GM12872 (cell line): Measurements from ENCODE around the gene DAB1.

ENCODE experiments used
- CTCF ChIP-seq: IDR thresholded peaks from 3 replicates; pipeline ENCODE4 v1.5.1; 2011; ENCODE audit warnings: low read depth, mild to moderate bottlenecking, low read length, moderate library complexity; ENCODE audit not compliant: insufficient read depth

DAB1 gene

GRCh38 chr1:57378534-57378933, 45.3 kb downstream of the DAB1 start:
- no peak for TF ChIP-seq CTCF

DNA sequence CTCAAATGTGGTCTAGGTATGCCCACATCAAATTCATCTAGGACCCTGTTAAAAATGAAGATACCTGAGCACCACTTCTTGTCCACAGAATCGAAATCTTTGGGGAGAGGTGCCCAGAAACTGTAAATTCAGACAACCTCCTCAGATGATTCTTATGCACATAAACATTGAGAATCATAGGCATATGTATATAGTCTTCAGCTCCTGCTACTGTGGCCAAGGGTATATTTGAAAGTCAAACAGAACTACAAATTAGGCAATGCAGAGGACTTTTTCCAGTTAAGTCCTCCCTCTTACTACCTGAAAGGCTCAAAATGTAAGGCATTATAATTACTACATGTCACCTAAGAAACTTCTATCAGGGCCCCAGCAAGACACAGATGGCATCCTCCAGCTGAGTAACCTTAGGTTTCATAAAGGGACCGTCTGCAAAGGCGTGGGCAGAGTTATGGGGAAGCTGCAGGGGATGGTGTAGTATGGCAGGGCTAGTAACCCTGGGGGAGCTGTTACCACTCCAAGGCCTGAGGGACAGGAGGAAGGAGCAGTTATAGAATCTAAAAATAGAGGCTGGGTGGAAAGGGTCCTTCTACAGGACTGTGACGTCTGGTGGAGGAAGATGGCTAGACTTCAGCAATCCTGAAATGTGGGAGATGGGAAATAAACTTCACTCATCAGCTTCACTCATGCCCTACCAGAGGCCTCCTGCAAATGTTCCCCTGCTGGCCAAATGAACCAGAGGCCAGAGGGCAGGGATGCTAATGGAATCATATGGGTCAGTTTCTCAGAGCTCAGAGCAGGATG, 46.3 kb downstream of the DAB1 start:
- TF ChIP-seq CTCF: no peak

DNA sequence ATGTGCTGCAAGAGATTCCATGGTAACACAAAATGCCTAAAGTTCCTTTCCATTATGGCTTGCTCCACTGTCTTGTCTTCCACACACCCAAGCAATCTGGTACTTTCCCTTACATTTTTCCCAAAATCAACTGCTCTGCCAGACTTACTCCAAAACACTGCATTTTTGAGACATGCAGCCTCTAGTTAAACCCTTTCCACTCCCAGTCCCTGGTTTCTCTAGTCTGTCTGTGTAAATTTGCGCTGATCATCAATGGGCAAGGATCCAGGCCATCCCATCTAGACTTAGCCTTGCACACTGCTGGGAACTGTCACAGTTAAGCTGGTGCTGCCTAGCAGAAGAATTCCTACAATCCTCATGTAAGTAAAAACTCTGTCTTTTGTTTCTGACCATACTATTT, 47.8 kb downstream of the DAB1 start:
- no peak for TF ChIP-seq CTCF

DNA sequence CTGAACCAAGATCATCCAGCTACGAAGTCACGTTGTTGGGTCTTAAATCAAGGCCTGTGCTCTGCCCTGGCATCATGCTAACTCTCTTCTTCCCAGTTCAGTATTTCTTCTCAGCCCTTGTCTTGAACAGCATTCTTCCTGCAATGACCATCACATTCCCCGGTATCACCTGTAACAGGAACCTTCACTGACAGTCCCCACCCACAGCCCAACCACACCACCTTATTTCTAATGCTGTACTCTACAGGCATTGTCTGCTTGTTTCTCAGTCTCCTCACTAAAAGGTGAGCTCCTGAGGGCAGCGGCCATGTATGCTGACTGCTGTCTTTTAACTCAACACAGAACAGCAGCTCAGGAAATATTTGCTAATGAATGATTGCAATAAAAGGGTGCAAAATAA, 54.0 kb downstream of the DAB1 start:
- TF ChIP-seq CTCF: no peak

DNA sequence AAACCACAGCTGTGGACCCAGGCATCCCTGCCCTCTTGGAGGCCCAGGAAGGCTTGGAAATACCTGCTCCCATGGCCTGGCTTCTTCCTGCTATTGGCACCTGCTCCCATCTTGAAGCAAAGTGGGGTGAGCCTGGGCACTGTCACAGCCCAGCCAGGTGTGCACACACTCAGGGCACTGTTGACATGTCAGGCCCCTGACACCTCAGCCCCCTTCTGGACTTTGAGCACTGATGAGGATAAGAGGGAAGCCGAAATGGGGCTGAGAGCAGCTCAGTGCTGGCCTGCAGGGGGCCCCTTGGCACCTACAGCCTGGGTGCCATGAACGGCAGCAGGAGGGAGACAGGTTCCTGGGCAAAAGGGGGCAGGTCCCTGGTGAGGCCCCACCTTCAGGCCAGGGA, 55.9 kb downstream of the DAB1 start:
- TF ChIP-seq CTCF: no peak

DNA sequence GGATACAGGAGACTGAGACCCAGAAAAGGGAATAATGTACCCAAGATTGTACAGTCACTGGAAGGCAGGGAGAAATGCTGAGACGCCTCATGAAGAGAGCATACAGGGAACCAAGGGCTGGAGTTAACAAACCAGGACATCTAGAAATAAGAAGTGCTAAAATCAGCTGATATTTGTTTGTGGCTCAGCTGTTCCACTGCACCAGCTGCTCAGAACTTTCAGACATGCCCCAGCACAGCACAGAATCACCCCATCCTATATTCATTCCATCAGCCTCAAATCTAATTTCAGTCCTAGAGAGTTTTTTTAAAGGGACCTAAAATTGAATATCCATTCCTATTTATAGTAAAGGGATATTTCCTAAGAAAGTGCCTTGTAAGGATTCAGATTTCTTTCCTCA, 60.2 kb downstream of the DAB1 start:
- no peak for TF ChIP-seq CTCF

GRCh38 chr1:57363165-57363564, 60.7 kb downstream of the DAB1 start:
- TF ChIP-seq CTCF: no peak
